ENCODE measurements around the gene TTC28.

Gene TTC28

GRCh38 chr22:27948569-27948968 is 731.1 kb downstream of the TTC28 start:
- no peaks in the 10 kb centered on the region for H3K4me1 ChIP-seq (ENCODE audit: insufficient read depth, low read length, poor library complexity, severe bottlenecking)
- H3K4me3 ChIP-seq (ENCODE audit: low read length, poor library complexity, severe bottlenecking), result no peak overlapping the region
- no peak for TF ChIP-seq CTCF (conservative IDR thresholded peaks at IDR 0.05; ENCODE audit: low read length)
- no peak for TF ChIP-seq EZH2phosphoT487 (IDR thresholded peaks at IDR 0.05; ENCODE audit: borderline replicate concordance)
- no peaks in the 10 kb centered on the region for H3K36me3 ChIP-seq (ENCODE audit: insufficient read depth, low read length)
- no peak overlapping the region for H3K9ac ChIP-seq (ENCODE audit: low read depth, low read length, poor library complexity, severe bottlenecking)
- no peak overlapping the region for H2AFZ ChIP-seq (ENCODE audit: low read length)
- no peaks in the 10 kb centered on the region for H4K20me1 ChIP-seq (ENCODE audit: insufficient read depth, low read length, poor library complexity, severe bottlenecking)
- H3K9me2 ChIP-seq (replicated peaks; ENCODE audit: low read depth, low read length), result no peaks in the 10 kb centered on the region
- no peaks in the 10 kb centered on the region for H3K79me2 ChIP-seq (ENCODE audit: insufficient read depth, low read length)
- no peak overlapping the region for H3K4me2 ChIP-seq (ENCODE audit: low read depth, low read length, poor library complexity, severe bottlenecking)
- 0 out of 2 replicates have a peak, but pooled peaks cover 4% of the 10 kb centered on the region for H3F3A ChIP-seq (ENCODE audit: low read depth)
- H3K27me3 ChIP-seq (ENCODE audit: insufficient read depth, low read length, poor library complexity, severe bottlenecking), result no peaks in the 10 kb centered on the region
- H3K9me3 ChIP-seq (ENCODE audit: insufficient read depth, low read depth, low read length), result no peaks in the 10 kb centered on the region

- H3K9me2 ChIP-seq (replicated peaks; ENCODE audit: low read depth, low read length), result no peaks in the 10 kb centered on the region
- TF ChIP-seq EZH2phosphoT487 (IDR thresholded peaks at IDR 0.05; ENCODE audit: borderline replicate concordance) (no peak), CTCF (conservative IDR thresholded peaks at IDR 0.05; ENCODE audit: low read length) (no peak)
- no peaks in the 10 kb centered on the region for H3K27me3 ChIP-seq (ENCODE audit: insufficient read depth, low read length, poor library complexity, severe bottlenecking)
- no peaks in the 10 kb centered on the region for H3K4me1 ChIP-seq (ENCODE audit: insufficient read depth, low read length, poor library complexity, severe bottlenecking)
- H3K9ac ChIP-seq (ENCODE audit: low read depth, low read length, poor library complexity, severe bottlenecking), result no peak overlapping the region
- no peak overlapping the region for H3K4me3 ChIP-seq (ENCODE audit: low read length, poor library complexity, severe bottlenecking)
- 0 out of 2 replicates have a peak, but pooled peaks cover 4% of the 10 kb centered on the region for H3F3A ChIP-seq (ENCODE audit: low read depth)
- no peak overlapping the region for H2AFZ ChIP-seq (ENCODE audit: low read length)
- no peaks in the 10 kb centered on the region for H3K36me3 ChIP-seq (ENCODE audit: insufficient read depth, low read length)
- no peaks in the 10 kb centered on the region for H4K20me1 ChIP-seq (ENCODE audit: insufficient read depth, low read length, poor library complexity, severe bottlenecking)
- H3K4me2 ChIP-seq (ENCODE audit: low read depth, low read length, poor library complexity, severe bottlenecking), result no peak overlapping the region
- no peaks in the 10 kb centered on the region for H3K79me2 ChIP-seq (ENCODE audit: insufficient read depth, low read length)
- no peaks in the 10 kb centered on the region for H3K9me3 ChIP-seq (ENCODE audit: insufficient read depth, low read depth, low read length)
Observed at GRCh38 chr22:27947448-27947847, 732.2 kb downstream of the TTC28 start.

- Histone ChIP-seq H3K4me1 (ENCODE audit: insufficient read depth, low read length, poor library complexity, severe bottlenecking) (no peaks in the 10 kb centered on the region), H4K20me1 (ENCODE audit: insufficient read depth, low read length, poor library complexity, severe bottlenecking) (no peaks in the 10 kb centered on the region), H3F3A (ENCODE audit: low read depth) (no peaks in the 10 kb centered on the region), H3K9me2 (replicated peaks; ENCODE audit: low read depth, low read length) (no peaks in the 10 kb centered on the region), H3K27me3 (ENCODE audit: insufficient read depth, low read length, poor library complexity, severe bottlenecking) (no peaks in the 10 kb centered on the region), H2AFZ (ENCODE audit: low read length) (no peak overlapping the region), H3K79me2 (ENCODE audit: insufficient read depth, low read length) (no peaks in the 10 kb centered on the region), H3K9me3 (ENCODE audit: insufficient read depth, low read depth, low read length) (no peaks in the 10 kb centered on the region), H3K4me3 (ENCODE audit: low read length, poor library complexity, severe bottlenecking) (no peak overlapping the region), H3K4me2 (ENCODE audit: low read depth, low read length, poor library complexity, severe bottlenecking) (no peak overlapping the region), H3K9ac (ENCODE audit: low read depth, low read length, poor library complexity, severe bottlenecking) (no peak overlapping the region), H3K36me3 (ENCODE audit: insufficient read depth, low read length) (no peaks in the 10 kb centered on the region)
- no peak for TF ChIP-seq CTCF (conservative IDR thresholded peaks at IDR 0.05; ENCODE audit: low read length)
- TF ChIP-seq EZH2phosphoT487 (IDR thresholded peaks at IDR 0.05; ENCODE audit: borderline replicate concordance), result no peak
Observed at GRCh38 chr22:27941143-27941542, 738.5 kb downstream of the TTC28 start.

All from Loucy (cell line).